CD4-positive, alpha-beta T cell treated with Interferon alpha-2 for 1 hour (primary cell): ENCODE measurements around the gene REM2.

Experiments used
- DNase-seq, 2 donors: peaks; one replicate each; pipeline ENCODE4 v3.0.0-alpha.2; 2020 to 2022

Gene REM2

GRCh38 chr14:22875003-22875747 is 7.8 kb upstream of the REM2 start:
- no peak for DNase-seq

- no peak for DNase-seq
These were observed 7.2 kb upstream of the REM2 start for GRCh38 chr14:22875748-22876319.

- DNase-seq, result no peak
These were observed 6.0 kb upstream of the REM2 start for GRCh38 chr14:22877000-22877501.

- no peak for DNase-seq
These were observed 4.5 kb upstream of the REM2 start for GRCh38 chr14:22878271-22879246.

- no peak for DNase-seq
These were observed 958 bp upstream of the REM2 start for GRCh38 chr14:22882064-22882463.

- peak; percentile 58 to 61 for DNase-seq
These were observed 371 bp upstream of the REM2 start for GRCh38 chr14:22882529-22883172.

- DNase-seq, result no peak
These were observed 1.2 kb downstream of the REM2 start for GRCh38 chr14:22884076-22884737.

- no peak for DNase-seq
These were observed 1.9 kb downstream of the REM2 start for GRCh38 chr14:22884738-22885523.

- no peak for DNase-seq
These were observed 3.0 kb downstream of the REM2 start for GRCh38 chr14:22885975-22886374.

- DNase-seq, result peak; percentile 78 to 88
These were observed 3.7 kb downstream of the REM2 start for GRCh38 chr14:22886500-22887259.

GRCh38 chr14:22887260-22887989 is 4.4 kb downstream of the REM2 start:
- DNase-seq, result peak; percentile 51 to 78

- DNase-seq, result peak; percentile 27 to 54
These were observed 5.0 kb downstream of the REM2 start for GRCh38 chr14:22887990-22888378.

- peak; percentile 42 to 43 for DNase-seq
These were observed 5.6 kb downstream of the REM2 start for GRCh38 chr14:22888662-22889061.

- DNase-seq, result no peak
These were observed 7.4 kb downstream of the REM2 start for GRCh38 chr14:22890416-22890815.

GRCh38 chr14:22892488-22892887 is 9.5 kb downstream of the REM2 start:
- no peak for DNase-seq

- no peak for DNase-seq
These were observed 10.7 kb downstream of the REM2 start for GRCh38 chr14:22893706-22894105.

GRCh38 chr14:22895402-22895801 is 12.4 kb downstream of the REM2 start:
- DNase-seq, result no peak

- no peak for DNase-seq
These were observed 13.3 kb downstream of the REM2 start for GRCh38 chr14:22896356-22896755.

- no peak for DNase-seq
These were observed 13.7 kb downstream of the REM2 start for GRCh38 chr14:22896760-22897159.

GRCh38 chr14:22897357-22897756 is 14.3 kb downstream of the REM2 start:
- DNase-seq, result no peak
